ENCODE results near the gene TBX4. TPM values are rescaled to one million over a fixed set of nuclear protein-coding genes. Genes with fewer than 3 reads are reported as not detected.

TBX4 gene
- total and polyA plus RNA-seq, 2 experiments from 2014 or later: not detected

DNA sequence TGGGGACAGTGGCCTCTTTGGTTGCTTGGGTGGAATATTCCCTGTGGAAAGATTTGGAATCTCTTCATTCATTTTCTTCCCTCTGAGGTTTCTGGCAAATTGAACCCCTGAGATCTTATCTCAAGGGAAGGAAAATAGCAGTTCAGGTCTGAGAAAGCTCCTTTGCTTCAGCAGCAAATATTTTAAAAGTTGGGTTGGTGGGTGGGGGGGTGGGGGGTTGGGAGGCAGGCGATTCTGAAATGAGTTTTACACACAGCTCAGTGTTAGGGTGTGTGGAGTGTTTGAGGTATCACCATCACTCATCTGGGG lies 45.7 kb upstream of the TBX4 start:
- no peak overlapping the region for H3K27ac Mint-ChIP-seq
- peaks cover 21% of the 10 kb centered on the region for H4K20me1 ChIP-seq (replicated peaks; ENCODE audit: insufficient read depth)
- no peaks in the 10 kb centered on the region for H3K79me2 ChIP-seq (replicated peaks; ENCODE audit: insufficient read depth)
- peaks cover 3% of the 10 kb centered on the region; the same call in 1 of the 3 replicates for H3K36me3 Mint-ChIP-seq (ENCODE audit: low read depth)
- no peak overlapping the region for H3K4me3 Mint-ChIP-seq
- H2AFZ ChIP-seq: no peak overlapping the region
- peaks cover 13% of the 10 kb centered on the region; the same call in 1 of the 2 replicates for H3F3A ChIP-seq (replicated peaks; ENCODE audit: low read depth)
- H3K9me2 ChIP-seq (ENCODE audit: insufficient read depth): no peaks in the 10 kb centered on the region
- no peak overlapping the region for H3K4me2 ChIP-seq
- H3K4me1 Mint-ChIP-seq: peaks cover 34% of the 10 kb centered on the region
- no peak overlapping the region for H3K27ac ChIP-seq (ENCODE audit: low read depth)
- TF ChIP-seq, protein P1, sequence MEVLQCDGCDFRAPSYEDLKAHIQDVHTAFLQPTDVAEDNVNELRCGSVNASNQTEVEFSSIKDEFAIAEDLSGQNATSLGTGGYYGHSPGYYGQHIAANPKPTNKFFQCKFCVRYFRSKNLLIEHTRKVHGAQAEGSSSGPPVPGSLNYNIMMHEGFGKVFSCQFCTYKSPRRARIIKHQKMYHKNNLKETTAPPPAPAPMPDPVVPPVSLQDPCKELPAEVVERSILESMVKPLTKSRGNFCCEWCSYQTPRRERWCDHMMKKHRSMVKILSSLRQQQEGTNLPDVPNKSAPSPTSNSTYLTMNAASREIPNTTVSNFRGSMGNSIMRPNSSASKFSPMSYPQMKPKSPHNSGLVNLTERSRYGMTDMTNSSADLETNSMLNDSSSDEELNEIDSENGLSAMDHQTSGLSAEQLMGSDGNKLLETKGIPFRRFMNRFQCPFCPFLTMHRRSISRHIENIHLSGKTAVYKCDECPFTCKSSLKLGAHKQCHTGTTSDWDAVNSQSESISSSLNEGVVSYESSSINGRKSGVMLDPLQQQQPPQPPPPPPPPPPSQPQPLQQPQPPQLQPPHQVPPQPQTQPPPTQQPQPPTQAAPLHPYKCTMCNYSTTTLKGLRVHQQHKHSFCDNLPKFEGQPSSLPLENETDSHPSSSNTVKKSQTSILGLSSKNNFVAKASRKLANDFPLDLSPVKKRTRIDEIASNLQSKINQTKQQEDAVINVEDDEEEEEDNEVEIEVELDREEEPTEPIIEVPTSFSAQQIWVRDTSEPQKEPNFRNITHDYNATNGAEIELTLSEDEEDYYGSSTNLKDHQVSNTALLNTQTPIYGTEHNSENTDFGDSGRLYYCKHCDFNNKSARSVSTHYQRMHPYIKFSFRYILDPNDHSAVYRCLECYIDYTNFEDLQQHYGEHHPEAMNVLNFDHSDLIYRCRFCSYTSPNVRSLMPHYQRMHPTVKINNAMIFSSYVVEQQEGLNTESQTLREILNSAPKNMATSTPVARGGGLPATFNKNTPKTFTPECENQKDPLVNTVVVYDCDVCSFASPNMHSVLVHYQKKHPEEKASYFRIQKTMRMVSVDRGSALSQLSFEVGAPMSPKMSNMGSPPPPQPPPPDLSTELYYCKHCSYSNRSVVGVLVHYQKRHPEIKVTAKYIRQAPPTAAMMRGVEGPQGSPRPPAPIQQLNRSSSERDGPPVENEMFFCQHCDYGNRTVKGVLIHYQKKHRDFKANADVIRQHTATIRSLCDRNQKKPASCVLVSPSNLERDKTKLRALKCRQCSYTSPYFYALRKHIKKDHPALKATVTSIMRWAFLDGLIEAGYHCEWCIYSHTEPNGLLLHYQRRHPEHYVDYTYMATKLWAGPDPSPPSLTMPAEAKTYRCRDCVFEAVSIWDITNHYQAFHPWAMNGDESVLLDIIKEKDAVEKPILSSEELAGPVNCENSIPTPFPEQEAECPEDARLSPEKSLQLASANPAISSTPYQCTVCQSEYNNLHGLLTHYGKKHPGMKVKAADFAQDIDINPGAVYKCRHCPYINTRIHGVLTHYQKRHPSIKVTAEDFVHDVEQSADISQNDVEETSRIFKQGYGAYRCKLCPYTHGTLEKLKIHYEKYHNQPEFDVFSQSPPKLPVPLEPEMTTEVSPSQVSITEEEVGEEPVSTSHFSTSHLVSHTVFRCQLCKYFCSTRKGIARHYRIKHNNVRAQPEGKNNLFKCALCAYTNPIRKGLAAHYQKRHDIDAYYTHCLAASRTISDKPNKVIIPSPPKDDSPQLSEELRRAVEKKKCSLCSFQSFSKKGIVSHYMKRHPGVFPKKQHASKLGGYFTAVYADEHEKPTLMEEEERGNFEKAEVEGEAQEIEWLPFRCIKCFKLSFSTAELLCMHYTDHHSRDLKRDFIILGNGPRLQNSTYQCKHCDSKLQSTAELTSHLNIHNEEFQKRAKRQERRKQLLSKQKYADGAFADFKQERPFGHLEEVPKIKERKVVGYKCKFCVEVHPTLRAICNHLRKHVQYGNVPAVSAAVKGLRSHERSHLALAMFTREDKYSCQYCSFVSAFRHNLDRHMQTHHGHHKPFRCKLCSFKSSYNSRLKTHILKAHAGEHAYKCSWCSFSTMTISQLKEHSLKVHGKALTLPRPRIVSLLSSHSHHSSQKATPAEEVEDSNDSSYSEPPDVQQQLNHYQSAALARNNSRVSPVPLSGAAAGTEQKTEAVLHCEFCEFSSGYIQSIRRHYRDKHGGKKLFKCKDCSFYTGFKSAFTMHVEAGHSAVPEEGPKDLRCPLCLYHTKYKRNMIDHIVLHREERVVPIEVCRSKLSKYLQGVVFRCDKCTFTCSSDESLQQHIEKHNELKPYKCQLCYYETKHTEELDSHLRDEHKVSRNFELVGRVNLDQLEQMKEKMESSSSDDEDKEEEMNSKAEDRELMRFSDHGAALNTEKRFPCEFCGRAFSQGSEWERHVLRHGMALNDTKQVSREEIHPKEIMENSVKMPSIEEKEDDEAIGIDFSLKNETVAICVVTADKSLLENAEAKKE (CRISPR knock-in tag; IDR thresholded peaks at IDR 0.05): no peak
- TF ChIP-seq ZNF114 (CRISPR knock-in tag; IDR thresholded peaks at IDR 0.05): no peak
- TF ChIP-seq, protein P2, sequence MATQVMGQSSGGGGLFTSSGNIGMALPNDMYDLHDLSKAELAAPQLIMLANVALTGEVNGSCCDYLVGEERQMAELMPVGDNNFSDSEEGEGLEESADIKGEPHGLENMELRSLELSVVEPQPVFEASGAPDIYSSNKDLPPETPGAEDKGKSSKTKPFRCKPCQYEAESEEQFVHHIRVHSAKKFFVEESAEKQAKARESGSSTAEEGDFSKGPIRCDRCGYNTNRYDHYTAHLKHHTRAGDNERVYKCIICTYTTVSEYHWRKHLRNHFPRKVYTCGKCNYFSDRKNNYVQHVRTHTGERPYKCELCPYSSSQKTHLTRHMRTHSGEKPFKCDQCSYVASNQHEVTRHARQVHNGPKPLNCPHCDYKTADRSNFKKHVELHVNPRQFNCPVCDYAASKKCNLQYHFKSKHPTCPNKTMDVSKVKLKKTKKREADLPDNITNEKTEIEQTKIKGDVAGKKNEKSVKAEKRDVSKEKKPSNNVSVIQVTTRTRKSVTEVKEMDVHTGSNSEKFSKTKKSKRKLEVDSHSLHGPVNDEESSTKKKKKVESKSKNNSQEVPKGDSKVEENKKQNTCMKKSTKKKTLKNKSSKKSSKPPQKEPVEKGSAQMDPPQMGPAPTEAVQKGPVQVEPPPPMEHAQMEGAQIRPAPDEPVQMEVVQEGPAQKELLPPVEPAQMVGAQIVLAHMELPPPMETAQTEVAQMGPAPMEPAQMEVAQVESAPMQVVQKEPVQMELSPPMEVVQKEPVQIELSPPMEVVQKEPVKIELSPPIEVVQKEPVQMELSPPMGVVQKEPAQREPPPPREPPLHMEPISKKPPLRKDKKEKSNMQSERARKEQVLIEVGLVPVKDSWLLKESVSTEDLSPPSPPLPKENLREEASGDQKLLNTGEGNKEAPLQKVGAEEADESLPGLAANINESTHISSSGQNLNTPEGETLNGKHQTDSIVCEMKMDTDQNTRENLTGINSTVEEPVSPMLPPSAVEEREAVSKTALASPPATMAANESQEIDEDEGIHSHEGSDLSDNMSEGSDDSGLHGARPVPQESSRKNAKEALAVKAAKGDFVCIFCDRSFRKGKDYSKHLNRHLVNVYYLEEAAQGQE (IDR thresholded peaks at IDR 0.05; ENCODE audit: unreplicated experiment): no peak
- TF ChIP-seq, protein P3, sequence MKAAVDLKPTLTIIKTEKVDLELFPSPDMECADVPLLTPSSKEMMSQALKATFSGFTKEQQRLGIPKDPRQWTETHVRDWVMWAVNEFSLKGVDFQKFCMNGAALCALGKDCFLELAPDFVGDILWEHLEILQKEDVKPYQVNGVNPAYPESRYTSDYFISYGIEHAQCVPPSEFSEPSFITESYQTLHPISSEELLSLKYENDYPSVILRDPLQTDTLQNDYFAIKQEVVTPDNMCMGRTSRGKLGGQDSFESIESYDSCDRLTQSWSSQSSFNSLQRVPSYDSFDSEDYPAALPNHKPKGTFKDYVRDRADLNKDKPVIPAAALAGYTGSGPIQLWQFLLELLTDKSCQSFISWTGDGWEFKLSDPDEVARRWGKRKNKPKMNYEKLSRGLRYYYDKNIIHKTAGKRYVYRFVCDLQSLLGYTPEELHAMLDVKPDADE (IDR thresholded peaks at IDR 0.05): no peak
- TF ChIP-seq EZH2 (IDR thresholded peaks at IDR 0.05; ENCODE audit: low read depth, unreplicated experiment): no peak
- no peak for TF ChIP-seq JUNB (IDR thresholded peaks at IDR 0.05; ENCODE audit: unreplicated experiment)
- no peak for TF ChIP-seq STAT1 (IDR thresholded peaks at IDR 0.05; ENCODE audit: unreplicated experiment)
- peaks cover 29% of the 10 kb centered on the region; the same call in 1 of the 2 replicates for H3K4me1 ChIP-seq (ENCODE audit: insufficient read depth)
- no peak for ATAC-seq
- H3K27me3 ChIP-seq (ENCODE audit: insufficient read depth): peaks cover 99% of the 10 kb centered on the region
- no peak for DNase-seq (ENCODE audit: low spot score)
- H3K36me3 ChIP-seq (ENCODE audit: insufficient read depth): no peaks in the 10 kb centered on the region
- no peak overlapping the region for H3K4me3 ChIP-seq
- H3K9me3 Mint-ChIP-seq: peaks cover 3% of the 10 kb centered on the region; the same call in 1 of the 3 replicates
- peaks cover 97% of the 10 kb centered on the region for H3K27me3 Mint-ChIP-seq (ENCODE audit: insufficient read depth, low read depth, poor library complexity)

Data from GM23338 (cell line).